Astrocyte (in vitro differentiated cells and primary cell): ENCODE measurements around the gene PTPRT.

Source experiments
- CTCF ChIP-seq: IDR thresholded peaks from 2 replicates; pipeline ENCODE4 v1.5.1; 2011; ENCODE audit warnings: low read depth, mild to moderate bottlenecking, inconsistent platforms, low read length, moderate library complexity; ENCODE audit not compliant: insufficient read depth
- EZH2 ChIP-seq: IDR thresholded peaks from 2 replicates; pipeline ENCODE4 v1.6.1; 2012; ENCODE audit warnings: mild to moderate bottlenecking, low read length, inconsistent platforms; ENCODE audit not compliant: insufficient read depth

- TF ChIP-seq CTCF (no peak), EZH2 (no peak)
Measured at GRCh38 chr20:42053350-42053749, 1136.4 kb downstream of the PTPRT start.
